ENCODE results near the gene SYNGR3. TPM values are rescaled to one million over a fixed set of nuclear protein-coding genes. Genes with fewer than 3 reads are reported as not detected.
"Not testable (repeated sequence)": the region's sequence is repeated elsewhere in the genome, so short reads cannot be mapped to it uniquely, and the experiment has no call there.

SYNGR3 gene
- total RNA-seq, 1 donor from 2014 or later = 2.1 TPM

DNA sequence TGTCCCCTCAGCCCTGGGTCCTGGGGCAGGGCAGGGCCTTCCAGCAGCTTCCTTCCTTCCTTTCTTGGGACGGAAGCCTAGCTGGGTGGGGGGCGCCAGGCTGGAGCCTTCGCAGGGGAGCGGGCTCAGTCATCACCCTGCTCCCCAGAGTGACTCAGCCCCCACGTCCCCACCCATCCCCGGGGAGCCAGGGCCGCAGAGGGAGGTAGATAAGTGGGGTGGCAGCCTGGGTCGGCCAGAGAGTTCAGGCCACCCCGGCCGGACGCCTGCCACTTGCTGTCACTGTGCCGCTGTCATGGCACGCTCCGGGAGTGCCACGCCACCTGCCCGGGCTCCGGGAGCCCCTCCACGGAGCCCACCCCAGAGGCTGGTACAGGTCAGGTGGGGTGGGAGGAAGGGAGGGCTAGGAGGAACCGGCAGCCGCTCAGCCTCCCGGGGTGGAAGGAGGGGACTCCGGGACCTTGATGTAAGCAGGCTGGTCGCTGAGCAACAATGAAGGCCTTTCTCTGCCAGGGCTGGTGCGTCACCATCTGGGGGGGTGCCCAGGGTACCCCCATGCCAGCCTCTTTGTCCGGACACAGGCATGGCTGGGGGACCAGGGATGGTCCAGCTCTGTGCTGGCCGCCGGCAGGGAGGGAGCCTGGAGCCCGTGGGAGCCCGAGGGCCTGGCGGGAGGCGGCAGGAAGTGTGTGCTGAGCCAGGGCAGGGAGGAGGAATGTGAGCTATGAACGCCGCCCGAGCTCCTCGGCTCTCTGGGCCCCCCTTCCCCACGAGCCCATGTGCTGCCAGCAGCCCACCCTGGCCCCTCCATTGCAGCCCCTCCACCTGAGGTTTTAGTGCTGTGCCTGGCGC lies 43.5 kb downstream of the SYNGR3 start:
- Mint-ChIP-seq H3K9me3 (no peaks in the 10 kb centered on the region), H3K4me1 (peaks cover 5% of the 10 kb centered on the region), H3K36me3 (ENCODE audit: low read depth) (no peaks in the 10 kb centered on the region), H3K27ac (ENCODE audit: unreplicated experiment) (no peak overlapping the region), H3K27me3 (ENCODE audit: low read depth) (peaks cover 8% of the 10 kb centered on the region), H3K4me3 (no peak overlapping the region)
- no peak for DNase-seq (ENCODE audit: low read depth, low spot score)
- TF ChIP-seq, protein P1, sequence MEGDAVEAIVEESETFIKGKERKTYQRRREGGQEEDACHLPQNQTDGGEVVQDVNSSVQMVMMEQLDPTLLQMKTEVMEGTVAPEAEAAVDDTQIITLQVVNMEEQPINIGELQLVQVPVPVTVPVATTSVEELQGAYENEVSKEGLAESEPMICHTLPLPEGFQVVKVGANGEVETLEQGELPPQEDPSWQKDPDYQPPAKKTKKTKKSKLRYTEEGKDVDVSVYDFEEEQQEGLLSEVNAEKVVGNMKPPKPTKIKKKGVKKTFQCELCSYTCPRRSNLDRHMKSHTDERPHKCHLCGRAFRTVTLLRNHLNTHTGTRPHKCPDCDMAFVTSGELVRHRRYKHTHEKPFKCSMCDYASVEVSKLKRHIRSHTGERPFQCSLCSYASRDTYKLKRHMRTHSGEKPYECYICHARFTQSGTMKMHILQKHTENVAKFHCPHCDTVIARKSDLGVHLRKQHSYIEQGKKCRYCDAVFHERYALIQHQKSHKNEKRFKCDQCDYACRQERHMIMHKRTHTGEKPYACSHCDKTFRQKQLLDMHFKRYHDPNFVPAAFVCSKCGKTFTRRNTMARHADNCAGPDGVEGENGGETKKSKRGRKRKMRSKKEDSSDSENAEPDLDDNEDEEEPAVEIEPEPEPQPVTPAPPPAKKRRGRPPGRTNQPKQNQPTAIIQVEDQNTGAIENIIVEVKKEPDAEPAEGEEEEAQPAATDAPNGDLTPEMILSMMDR (conservative IDR thresholded peaks at IDR 0.05) = no peak

DNA sequence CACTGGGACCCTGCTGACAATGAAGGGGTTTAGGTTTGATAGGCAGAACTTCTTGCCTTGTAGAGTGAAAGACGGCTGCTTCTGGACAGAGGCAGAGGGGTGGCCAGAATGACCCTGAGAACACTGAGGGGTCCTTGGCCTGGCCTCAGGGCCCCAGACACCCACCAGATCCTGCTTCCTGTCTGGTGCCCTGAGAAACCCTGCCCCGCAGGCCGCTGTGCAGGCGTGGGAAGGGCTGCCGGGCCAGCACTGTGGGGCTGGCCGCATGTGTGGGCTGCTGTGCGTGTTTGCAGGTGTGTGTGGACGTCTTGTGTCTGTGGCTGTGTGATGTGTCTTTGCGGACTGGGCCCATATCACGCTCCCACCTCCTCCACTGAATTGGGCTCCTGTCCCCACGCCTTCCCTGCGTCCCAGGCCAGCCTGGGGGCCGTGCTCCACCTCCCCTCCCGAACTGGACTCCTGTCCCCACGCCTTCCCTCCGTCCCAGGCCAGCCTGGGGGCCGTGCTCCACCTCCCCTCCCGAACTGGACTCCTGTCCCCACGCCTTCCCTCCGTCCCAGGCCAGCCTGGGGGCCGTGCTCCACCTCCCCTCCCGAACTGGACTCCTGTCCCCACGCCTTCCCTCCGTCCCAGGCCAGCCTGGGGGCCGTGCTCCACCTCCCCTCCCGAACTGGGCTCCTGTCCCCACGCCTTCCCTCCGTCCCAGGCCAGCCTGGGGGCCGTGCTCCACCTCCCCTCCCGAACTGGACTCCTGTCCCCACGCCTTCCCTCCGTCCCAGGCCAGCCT lies 44.3 kb downstream of the SYNGR3 start:
- not testable (repeated sequence) for DNase-seq (ENCODE audit: low read depth, low spot score); H3K27ac Mint-ChIP-seq (ENCODE audit: unreplicated experiment); H3K36me3 Mint-ChIP-seq (ENCODE audit: low read depth); H3K4me3 Mint-ChIP-seq; H3K27me3 Mint-ChIP-seq (ENCODE audit: low read depth); H3K4me1 Mint-ChIP-seq; H3K9me3 Mint-ChIP-seq

DNA sequence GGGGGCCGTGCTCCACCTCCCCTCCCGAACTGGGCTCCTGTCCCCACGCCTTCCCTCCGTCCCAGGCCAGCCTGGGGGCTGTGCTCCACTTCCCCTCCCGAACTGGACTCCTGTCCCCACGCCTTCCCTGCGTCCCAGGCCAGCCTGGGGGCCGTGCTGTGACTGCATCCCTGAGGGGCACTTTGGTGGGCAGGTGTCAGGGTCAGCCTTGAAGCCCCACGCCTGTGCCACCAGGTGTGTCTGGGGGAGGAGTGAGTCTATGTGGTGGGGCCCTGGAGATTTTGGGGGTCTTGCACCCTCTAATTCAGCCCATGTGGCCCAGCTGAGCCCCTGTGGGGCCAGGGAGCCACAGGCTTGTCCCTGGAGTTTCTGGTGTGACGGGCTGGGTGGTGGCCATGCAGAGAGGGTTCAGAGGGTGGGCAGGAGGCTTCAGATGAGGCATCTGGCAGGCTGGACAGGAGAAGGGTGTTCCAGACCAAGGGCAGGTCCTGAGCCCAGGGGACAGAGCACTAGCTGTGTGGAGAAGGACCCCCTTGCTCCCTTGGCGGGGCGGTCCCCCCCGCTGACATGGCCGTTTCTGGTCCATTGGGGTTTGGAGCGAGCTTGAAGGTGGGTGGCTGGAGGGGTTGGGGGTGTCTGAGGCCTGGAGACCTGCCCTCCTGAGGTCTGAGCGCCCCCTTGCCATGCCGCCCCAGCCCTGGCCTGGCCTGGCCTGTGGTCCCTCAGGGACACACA lies 45.1 kb downstream of the SYNGR3 start:
- DNase-seq (ENCODE audit: low read depth, low spot score) = no peak
- H3K4me1 Mint-ChIP-seq = peaks cover 8% of the 10 kb centered on the region
- H3K27ac Mint-ChIP-seq (ENCODE audit: unreplicated experiment) = peak overlapping the region; percentile 43
- H3K4me3 Mint-ChIP-seq = no peak overlapping the region
- no peaks in the 10 kb centered on the region for H3K36me3 Mint-ChIP-seq (ENCODE audit: low read depth)
- peaks cover 1% of the 10 kb centered on the region for H3K27me3 Mint-ChIP-seq (ENCODE audit: low read depth)
- H3K9me3 Mint-ChIP-seq = no peaks in the 10 kb centered on the region
- TF ChIP-seq, protein P1 (conservative IDR thresholded peaks at IDR 0.05) = no peak

DNA sequence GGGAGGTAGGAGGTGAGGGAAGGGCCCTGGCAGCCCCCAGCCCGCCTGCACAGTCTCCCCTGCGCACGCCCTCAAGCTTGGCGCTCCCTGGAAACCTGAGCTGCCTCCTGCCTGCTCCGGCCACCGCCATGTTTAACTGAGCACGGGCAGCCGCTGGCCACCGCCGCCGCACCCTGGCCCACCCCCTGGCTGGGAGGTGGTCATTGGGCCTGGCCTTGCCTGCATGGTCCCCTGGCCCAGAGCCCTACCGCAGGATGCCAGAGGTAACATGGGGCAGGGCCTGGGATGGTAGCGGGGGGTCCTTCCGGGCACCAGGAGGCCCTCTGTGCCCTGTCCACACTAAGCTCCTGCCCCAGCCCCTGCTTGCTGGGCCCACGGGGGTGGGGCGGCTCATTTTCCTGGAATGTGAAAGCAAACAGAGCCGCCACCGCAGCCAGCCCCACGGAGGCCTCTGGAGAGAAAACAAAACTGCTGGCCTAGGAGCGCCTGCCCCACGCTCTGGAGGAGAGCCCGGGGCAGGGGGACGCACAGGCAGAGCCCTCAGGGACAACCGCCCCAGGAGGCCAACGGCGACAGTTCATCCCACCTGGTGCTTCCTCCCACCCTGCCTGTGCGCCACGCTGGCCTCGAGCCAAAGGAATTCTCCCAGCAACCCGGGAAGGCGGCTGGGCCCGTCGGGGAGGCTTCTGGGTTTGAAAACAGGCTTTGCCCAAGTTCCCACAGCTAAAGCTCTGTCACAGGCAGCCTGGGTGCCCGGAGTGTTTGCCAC lies 45.8 kb downstream of the SYNGR3 start:
- H3K4me1 Mint-ChIP-seq = peaks cover 8% of the 10 kb centered on the region
- H3K27me3 Mint-ChIP-seq (ENCODE audit: low read depth) = no peaks in the 10 kb centered on the region
- TF ChIP-seq, protein P1 (conservative IDR thresholded peaks at IDR 0.05) = no peak
- H3K4me3 Mint-ChIP-seq = no peak overlapping the region
- DNase-seq (ENCODE audit: low read depth, low spot score) = no peak
- H3K36me3 Mint-ChIP-seq (ENCODE audit: low read depth) = no peaks in the 10 kb centered on the region
- no peak overlapping the region for H3K27ac Mint-ChIP-seq (ENCODE audit: unreplicated experiment)
- H3K9me3 Mint-ChIP-seq = no peaks in the 10 kb centered on the region

DNA sequence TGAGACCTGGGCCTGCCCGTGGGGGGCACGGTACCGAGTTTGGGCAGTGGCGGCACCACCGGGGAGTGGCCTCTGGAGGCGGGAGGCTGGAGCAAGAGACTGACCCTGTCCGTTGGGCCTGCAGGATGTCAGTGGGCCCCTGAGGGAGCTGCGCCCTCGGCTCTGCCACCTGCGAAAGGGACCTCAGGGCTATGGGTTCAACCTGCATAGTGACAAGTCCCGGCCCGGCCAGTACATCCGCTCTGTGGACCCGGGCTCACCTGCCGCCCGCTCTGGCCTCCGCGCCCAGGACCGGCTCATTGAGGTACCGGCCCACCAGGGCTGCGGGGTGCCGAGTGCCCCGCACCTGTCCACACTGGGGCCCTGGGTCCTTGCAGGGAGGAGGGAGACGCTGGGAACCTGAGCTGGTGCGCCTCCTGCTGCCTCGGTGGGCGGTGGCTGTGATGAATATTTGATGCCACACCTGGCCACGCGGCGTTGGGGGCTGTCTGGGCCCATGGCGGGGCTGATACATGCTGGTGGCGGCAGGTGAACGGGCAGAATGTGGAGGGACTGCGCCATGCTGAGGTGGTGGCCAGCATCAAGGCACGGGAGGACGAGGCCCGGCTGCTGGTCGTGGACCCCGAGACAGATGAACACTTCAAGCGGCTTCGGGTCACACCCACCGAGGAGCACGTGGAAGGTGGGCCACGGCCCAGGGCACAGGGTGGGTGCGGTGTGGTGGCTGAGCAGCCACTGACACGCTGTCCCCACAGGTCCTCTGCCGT lies 46.6 kb downstream of the SYNGR3 start:
- no peak overlapping the region for H3K4me3 Mint-ChIP-seq
- H3K9me3 Mint-ChIP-seq = no peaks in the 10 kb centered on the region
- H3K36me3 Mint-ChIP-seq (ENCODE audit: low read depth) = no peaks in the 10 kb centered on the region
- H3K27ac Mint-ChIP-seq (ENCODE audit: unreplicated experiment) = no peak overlapping the region
- H3K4me1 Mint-ChIP-seq = peaks cover 8% of the 10 kb centered on the region
- H3K27me3 Mint-ChIP-seq (ENCODE audit: low read depth) = no peaks in the 10 kb centered on the region
- no peak for DNase-seq (ENCODE audit: low read depth, low spot score)
- TF ChIP-seq, protein P1 (conservative IDR thresholded peaks at IDR 0.05) = no peak

Data from neural crest cell (in vitro differentiated cells).